Activated CD8-positive, alpha-beta memory T cell treated with anti-CD3 and anti-CD28 coated beads for 4 hours (primary cell): Measurements from ENCODE around the gene PLPPR3.
"Not testable (repeated sequence)": the region's sequence is repeated elsewhere in the genome, so short reads cannot be mapped to it uniquely, and the experiment has no call there.

Experiments used
- DNase-seq, 2 donors: peaks; one replicate each; pipeline ENCODE4 v3.0.0-alpha.2; 2020; ENCODE audit warnings: low read depth in 2 of 2

Gene PLPPR3

DNA sequence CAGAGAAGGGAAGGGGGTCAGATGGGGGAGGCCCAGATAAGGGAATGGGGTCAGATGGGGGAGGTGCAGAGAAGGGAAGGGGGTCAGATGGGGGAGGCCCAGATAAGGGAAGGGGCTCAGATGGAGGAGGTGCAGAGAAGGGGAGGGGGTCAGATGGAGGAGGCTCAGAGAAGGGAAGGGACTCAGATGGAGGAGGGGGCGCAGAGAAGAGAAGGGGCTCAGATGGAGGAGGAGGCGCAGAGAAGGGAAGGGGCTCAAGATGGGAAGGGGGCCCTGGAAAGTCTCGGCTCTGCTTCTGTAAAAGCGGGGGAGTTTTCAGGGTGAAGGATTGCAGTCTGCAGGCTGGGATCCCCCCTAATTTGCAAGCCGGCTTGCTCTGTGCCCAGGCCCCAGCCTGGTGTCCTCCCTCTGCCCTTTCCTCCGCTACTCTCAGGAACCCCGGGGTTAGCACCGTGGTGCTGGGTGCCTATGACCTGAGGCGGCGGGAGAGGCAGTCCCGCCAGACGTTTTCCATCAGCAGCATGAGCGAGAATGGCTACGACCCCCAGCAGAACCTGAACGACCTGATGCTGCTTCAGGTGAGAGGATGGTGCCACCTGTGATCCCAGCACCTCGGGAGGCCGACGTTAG, 7.5 kb upstream of the PLPPR3 start:
- no peak for DNase-seq

DNA sequence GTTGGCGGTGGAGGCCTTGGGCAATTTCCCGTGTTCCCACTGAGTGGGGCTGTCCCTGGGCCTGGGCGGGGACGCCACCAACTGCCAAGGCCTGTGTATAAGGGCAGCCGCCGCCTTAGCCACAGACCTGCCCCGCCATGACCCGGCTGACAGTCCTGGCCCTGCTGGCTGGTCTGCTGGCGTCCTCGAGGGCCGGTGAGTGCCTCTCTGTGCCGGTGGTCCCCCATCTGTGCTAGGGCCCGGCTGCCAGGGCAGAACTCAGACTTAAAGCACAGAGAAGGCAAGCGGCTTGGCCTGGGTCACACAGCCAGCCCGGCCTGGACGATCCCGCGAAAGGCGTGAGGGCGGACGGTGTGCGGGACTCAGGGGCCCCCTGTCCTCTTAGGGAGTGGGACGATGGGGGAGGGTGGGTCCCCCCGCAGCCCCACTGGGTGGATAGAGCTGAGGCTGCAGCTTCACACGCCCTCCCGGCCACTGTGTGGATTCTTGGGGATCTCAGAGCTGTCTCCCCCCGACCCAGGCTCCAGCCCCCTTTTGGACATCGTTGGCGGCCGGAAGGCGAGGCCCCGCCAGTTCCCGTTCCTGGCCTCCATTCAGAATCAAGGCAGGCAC, 6.1 kb upstream of the PLPPR3 start, which contains the start of gene AZU1:
Gene AZU1, plus strand, starts transcription at position 128 of the 612 bp plus-strand sequence. Its CDS starts 10 bp downstream, at position 138.
- no peak for DNase-seq

DNA sequence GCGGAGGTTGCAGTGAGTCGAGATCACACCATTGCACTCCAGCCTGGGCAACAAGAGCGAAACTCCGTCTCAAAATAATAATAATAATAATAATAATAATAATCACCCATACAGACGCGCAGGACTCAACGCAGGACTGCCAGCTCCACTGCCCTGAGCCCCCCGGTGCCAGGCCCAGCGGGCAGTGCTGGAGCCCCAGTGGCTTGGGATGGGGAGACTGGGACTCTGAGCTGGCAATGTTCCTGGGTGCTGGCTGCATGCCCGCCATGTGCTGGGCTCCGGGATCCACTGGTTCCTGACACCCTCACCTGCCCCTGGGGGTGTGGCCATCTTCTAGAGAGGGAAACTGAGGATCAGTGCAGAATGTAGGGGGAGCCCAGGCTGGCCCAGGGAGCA, 5.6 kb upstream of the PLPPR3 start:
- DNase-seq: no peak

DNA sequence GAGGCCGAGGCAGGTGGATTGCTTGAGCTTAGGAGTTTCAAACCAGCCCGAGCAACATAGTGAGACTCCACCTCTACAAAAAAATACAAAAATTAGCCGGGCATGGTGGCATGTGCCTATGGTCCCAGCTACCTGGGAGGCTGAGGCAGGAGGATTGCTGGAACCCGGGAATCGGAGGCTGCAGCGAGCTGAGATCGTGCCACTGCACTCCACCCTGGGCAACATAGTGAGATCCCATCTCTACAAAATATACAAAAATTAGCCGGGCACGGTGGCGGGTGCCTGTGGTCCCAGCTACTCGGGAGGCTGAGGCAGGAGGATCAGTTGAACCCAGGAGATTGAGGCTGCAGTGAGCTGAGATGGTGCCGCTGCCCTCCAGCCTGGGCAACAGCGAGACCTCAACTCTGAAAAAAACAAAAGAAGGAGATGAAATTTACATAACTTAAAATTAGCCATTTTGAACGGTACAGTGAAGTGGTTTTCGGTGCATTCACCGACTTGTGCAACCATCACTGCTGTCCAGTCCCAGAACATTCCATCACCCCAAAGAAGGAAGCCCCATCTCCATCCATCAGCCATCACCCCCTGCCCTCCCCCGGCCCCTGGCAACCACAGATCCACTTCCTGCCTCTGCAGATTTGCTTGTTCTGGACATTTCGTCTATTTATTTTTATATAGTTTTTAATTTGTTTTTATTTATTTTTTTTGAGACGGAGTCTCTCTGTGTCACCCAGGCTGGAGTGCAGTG, 4.3 kb upstream of the PLPPR3 start:
- DNase-seq: no peak

DNA sequence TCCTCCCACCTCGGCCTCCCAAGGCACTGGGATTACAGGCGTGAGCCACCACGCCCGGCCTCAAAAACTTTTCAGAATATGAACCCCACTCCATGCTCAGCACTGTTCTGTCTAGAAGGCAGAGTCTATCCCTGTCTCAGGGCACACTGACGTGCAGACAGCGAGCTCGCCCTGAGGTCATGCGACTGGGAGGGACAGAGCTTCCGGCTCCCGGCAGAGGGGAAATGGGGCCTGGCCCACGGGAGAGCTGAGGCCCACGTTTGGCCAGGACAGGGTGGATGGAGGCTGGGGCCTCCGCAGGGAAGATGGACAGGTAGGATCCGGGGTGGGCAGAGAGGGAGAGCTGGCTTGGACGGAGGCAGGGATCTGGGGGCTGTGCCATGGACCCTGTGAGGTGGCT, 3.1 kb upstream of the PLPPR3 start:
- DNase-seq: no peak

DNA sequence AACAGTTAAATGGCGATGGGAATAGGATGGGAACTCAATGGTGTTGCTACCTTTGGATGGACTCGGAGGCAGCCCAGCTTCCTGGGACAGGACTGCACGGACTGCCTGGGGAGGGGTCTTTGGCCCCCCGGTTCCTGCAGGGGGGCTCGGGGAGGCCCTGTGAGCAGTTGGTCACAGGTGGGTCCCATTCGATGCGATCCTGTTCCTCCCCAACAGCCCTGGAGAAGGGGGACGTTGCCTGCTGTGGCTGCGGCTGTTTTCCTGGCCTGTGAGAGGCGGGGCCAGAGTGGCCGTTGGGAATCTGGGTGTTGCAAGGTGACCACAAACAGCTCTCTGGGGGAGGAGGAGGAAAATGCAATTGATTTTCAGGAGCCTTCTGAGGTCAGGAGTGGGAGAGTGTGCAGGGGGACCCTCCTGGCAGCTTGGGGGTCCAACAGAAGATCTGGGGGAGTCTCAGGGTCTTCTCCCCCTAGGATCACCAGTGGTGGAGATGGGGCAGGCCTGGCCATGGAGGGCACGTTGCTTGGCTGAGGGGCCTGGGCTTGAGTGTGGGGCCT, 1.9 kb upstream of the PLPPR3 start:
- no peak for DNase-seq

DNA sequence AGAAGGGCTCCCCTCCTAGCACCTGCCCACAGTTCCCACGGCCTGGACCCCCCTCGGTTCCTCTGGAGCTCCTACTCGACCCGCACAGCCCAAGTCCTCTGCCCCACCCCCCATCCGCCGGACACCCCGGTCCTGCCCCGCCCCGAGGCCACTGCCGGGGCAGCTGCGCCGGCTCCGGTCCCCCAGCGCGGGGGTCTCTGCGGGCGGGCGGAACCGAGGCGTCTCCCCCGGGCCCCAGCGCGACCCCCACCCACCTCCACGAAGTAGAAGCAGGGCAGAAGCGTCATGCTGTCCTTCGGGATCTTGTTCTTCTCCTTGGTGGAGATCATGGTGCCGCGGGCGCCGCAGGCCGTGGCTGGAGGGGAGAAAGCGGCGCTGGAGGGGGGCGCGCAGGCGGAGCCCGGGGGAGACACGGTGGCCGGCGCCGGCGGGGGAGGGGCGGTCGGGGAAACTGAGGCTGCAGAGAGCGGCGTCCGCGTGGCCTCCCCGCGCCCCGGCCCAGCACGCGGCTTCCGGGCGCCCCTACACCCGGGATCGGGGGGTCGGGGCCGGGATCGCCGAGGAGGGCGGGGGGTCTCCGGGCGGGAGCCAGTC, 427 bp downstream of the PLPPR3 start:
- no peak for DNase-seq

DNA sequence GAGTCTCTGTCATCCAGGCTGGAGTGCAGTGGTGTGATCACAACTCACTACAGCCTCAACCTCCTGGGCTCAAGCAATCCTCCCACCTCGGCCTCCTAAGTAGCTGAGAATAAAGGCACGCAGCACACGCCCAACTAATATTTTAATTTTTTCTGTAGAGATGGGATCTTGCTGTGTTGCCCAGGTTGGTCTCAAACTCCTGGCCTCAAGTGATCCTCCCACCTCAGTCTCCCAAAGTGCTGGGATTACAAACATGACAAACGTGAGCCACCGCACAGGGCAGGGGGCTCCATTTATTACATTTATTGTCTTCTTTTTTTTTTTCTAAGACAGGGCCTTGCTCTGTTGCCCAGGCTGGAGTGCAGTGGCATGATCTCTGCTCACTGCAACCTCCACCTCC, 1.5 kb downstream of the PLPPR3 start:
- DNase-seq: not testable (repeated sequence)

DNA sequence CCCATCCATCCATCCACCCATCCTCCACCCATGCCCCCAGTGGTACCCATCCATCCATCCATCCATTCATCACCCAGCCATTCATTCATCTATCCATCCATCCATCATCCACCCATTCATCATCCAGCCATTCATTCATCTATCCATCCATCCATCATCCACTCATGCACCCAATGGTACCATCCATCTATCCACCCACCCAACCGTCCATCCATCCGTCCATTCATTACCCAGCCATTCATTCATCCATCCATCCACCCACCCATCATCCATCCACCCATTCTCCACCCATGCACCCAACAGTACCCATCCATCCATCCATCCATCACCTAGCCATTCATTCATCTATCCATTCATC, 5.3 kb downstream of the PLPPR3 start:
- DNase-seq: no peak

DNA sequence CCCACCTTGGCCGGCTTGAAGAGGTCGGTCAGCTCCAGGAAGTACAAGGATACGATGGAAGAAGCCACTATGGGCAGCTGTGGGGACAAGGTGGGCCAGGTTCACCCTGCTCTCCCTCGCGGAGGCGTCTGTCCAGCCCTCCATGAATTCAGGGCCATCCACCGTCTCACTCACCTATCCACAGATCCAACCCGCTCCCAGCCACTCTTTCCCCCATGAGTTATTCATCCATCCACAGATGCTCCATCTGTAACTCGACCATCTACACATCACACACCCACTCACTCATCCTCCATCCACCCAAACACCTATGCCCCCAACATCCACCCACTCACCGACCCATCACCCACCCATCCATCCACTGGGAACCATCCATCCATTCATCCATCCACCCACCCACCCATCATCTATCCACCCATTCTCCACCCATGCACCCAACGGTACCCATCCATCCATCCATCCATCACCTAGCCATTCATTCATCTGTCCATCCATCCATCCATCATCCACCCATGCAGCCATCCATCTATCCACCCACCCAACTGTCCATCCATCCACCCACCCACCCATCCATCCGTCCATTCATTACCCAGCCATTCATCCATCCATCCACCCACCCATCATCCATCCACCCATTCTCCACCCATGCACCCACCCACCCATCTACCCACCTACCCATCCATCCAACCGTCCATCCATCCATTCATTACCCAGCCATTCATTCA, 5.8 kb downstream of the PLPPR3 start:
- DNase-seq: no peak

DNA sequence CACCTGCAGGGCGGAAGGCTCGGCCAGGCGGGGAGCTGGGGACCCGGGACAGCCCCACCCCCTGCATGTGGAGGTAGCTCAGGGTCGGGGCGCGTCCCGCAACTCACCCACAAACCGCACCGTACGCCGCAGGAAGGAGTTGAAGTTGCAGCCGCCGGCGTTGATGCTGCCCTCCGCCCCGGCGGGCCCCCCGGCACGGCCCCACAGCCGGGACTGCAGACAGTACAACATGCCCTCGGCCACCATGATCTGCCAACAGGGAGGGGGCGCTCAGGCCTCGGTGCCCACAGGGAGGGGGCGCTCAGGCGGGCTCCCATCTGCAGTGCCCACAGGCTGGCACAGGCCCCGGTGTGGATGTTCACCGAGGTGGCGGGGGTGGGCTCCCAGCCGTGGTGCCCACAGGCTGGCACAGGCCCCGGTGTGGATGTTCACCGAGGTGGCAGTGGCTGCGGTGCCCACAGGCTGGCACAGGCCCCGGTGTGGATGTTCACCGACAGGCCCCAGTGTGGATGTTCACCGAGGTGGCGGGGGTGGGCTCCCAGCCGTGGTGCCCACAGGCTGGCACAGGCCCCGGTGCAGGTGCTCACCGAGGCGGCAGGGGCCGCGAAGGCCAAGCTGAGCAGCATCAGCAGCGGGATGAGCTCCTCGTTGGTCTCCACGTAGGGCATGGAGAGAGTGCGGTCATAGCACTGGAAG, 6.5 kb downstream of the PLPPR3 start:
- DNase-seq: no peak

DNA sequence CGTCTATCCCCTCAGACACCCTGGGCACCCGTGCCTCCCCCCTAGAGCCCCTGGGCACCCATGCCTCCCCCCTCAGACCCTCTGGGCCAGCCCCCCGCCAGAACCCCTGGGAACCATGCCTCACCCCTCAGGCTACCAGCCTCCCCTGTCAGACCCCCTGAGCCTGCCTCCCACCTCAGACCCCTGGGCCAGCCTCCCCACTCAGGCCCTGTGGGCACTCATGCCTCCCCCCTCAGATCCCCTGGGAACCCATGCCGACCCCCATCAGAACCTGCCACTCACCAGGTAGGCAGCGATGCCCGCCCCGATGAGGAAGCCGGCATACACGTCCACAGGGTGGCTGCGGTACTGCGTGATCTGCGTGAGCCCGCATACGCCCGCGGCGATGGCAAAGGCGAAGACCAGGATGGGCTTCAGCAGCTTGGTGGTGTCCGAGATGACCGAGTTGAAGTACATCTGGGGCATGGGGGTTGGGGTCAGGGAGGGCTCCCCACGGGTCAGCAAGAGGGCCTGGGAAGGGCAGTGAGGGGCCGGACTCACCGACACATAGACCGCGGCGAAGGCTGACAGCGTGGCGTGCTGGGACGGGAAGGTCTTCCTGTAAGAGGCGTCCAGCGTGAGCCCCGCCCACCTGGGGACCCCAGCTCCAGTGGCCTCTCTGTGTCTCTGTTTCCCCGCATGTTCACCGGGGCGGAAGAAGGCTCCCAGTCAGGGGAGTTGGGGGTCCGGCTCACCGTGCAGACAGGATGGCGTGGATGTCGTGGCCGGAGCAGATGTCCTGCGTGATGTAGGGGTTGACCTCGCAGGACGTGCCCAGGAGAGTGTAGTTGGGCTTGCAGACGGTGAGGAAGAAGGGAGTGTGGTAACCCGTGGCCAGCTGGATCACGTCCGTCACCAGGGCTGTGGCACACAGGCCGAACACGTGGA, 7.3 kb downstream of the PLPPR3 start:
- no peak for DNase-seq

DNA sequence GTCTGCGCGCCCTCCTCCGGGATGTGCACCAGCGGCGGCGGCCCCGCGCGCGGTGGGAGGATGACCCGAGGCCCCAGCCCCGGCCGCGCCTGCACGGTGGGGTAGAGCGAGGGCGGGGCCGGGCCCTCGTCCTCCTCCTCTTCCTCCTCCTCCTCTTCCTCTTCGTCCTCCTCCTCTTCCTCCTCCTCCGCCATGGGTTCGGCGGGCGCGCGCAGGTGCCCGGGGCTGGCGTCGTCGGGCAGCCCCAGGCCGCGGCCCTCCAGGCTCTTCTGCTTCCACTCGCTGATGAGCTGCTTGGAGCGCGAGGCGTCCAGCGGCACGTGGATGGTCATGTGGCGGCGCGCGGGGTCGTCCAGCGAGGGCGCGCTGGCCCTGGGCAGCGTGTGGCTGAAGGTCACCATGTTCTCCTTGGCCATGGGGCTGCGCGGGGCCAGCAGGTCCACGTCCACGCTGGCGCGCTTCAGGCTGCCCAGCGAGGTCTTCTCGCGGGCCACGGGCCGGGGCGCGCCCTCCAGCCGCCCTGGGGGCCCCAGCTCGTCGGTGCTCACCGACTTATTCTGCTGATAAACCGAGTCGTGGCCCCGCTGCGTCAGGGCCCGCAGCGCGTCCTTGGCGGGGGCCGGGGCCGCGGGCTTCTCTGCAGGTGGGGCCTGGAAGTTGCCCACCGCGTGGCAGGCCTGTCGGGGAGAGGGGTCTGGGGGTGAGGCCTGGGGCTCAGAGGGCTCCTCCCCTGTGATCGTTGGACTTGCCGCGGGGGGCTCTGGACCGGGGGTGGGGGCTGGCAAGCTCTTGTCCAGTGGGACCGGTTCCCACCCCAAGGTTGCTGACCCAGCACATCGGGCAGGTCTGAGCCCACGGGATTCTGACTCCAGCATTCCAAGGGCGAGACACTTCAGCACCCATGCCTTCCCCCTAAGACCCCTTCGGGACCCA, 8.3 kb downstream of the PLPPR3 start:
- no peak for DNase-seq

DNA sequence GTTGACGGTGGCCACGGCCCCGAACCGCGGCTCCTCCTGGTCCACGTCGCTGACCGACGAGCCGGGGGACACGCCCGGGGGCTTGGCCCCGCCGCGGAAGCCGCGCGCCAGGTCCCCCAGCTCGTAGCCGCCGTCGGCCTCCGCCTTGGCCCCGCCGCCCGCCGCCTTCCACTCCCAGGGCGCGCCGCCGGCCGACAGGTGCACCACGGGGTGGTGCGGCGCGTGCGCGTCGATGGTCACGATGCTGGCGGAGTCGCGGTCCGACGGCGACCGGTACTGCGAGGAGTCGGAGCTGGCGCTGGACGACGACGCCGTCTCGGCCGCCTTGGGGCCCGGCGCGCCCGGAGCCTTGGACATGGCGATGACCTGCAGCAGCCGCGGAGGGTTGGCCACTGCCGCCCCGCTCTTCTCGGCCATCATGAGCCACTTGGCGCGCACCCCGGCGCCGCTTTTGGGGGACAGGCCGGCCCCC, 9.0 kb downstream of the PLPPR3 start:
- no peak for DNase-seq

DNA sequence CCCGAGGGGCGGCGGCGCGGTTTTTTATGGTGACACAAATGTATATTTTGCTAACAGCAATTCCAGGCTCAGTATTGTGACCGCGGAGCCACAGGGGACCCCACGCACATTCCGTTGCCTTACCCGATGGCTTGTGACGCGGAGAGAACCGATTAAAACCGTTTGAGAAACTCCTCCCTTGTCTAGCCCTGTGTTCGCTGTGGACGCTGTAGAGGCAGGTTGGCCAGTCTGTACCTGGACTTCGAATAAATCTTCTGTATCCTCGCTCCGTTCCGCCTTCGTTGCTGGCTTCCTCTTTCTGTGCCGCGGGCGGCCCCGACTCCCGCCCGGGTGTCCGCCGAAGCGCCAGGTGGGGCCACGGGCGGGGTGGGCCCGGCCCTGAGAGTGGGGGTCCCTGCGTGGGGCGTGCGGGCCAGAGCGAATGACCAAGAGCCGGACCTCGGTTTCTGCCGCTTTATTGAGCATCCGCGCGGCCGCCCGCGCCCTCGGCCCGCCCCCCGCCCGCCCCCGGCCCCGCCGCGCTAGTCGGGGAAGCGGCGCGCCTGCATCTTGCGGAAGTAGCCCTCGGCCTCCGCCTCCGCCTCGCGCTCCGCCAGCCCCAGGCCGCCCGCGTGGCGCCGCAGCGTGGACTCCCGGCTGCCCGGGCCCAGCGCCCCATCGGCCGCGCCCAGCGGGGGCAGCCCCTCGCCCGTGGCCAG, 9.6 kb downstream of the PLPPR3 start:
- DNase-seq: no peak

DNA sequence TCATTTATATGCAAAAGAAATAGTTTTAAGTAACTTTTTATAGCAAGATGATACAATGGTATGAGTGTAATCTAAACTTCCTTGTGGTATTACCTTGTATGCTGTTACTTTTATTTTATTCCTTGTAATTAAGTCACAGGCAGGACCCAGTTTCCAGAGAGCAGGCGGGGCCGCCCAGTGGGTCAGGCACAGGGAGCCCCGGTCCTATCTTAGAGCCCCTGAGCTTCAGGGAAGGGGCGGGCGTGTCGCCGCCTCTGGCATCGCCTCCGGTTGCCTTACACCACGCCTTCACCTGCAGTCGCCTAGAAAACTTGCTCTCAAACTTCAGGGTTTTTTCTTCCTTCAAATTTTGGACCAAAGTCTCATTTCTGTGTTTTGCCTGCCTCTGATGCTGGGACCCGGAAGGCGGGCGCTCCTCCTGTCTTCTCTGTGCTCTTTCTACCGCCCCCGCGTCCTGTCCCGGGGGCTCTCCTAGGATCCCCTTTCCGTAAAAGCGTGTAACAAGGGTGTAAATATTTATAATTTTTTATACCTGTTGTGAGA, 10.2 kb downstream of the PLPPR3 start:
- no peak for DNase-seq

DNA sequence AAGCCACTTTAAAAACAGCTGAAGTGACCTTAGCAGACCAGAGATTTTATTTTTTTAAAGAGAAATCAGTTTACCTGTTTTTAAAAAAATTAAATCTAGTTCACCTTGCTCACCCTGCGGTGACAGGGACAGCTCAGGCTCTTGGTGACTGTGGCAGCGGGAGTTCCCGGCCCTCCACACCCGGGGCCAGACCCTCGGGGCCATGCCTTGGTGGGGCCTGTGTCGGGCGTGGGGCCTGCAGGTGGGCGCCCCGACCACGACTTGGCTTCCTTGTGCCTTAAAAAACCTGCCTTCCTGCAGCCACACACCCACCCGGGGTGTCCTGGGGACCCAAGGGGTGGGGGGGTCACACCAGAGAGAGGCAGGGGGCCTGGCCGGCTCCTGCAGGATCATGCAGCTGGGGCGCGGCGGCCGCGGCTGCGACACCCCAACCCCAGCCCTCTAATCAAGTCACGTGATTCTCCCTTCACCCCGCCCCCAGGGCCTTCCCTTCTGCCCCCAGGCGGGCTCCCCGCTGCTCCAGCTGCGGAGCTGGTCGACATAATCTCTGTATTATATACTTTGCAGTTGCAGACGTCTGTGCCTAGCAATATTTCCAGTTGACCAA, 10.8 kb downstream of the PLPPR3 start:
- DNase-seq: no peak
